COLO668 (cell line): ENCODE results near the gene PIK3R5.
"Not testable (repeated sequence)": the region's sequence is repeated elsewhere in the genome, so short reads cannot be mapped to it uniquely, and the experiment has no call there.

ENCODE experiments used
- DNase-seq: peaks from one replicate; lab custom pipeline; 2025; ENCODE audit not compliant: unreplicated experiment; lab: John Stamatoyannopoulos, UW

Gene PIK3R5, protein sequence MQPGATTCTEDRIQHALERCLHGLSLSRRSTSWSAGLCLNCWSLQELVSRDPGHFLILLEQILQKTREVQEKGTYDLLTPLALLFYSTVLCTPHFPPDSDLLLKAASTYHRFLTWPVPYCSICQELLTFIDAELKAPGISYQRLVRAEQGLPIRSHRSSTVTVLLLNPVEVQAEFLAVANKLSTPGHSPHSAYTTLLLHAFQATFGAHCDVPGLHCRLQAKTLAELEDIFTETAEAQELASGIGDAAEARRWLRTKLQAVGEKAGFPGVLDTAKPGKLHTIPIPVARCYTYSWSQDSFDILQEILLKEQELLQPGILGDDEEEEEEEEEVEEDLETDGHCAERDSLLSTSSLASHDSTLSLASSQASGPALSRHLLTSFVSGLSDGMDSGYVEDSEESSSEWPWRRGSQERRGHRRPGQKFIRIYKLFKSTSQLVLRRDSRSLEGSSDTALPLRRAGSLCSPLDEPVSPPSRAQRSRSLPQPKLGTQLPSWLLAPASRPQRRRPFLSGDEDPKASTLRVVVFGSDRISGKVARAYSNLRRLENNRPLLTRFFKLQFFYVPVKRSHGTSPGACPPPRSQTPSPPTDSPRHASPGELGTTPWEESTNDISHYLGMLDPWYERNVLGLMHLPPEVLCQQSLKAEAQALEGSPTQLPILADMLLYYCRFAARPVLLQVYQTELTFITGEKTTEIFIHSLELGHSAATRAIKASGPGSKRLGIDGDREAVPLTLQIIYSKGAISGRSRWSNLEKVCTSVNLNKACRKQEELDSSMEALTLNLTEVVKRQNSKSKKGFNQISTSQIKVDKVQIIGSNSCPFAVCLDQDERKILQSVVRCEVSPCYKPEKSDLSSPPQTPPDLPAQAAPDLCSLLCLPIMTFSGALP

DNA sequence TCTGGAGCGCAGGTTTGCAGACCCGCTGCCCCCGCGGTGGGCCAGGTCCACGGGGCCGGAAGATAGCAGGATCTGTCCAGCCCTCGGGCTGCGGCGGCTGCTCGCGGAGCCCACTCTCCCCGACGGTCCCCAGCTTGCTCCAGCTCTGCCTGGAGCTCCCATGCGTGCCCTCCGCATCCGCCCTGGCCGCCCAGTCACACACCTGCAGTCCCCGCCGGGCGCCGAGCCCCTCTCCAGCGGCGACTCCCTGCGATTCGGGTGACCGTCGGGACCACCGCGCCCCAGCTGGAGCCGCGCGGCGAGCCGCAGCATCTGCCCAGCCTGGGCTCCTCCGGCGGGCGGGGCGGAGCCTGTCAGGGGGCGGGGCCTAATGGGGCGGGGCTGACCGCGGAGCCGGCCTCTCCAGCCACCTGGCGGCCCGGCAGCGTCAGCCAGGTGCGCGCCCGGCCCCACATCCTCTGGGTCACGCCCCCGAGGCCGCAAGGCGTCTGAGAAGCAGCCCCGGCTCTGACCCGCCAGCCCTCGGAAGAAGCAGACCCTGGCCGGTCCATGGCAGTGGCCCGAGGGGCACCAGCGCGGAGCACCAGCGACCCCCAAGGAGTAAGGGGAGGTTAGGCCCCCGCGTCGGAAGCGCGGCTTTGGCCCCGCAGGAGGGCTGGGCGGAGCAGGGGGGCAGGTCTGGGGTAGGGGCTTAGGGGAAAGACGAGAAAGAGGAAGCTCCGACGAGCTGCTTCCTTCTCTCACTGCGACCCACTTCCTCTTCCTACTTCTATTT is at the start of gene PIK3R5:
PIK3R5 (minus strand) TSS at position 314 of the 775 bp plus-strand sequence. CDS start 54,213 bp downstream, outside the sequence.
- DNase-seq = no peak

DNA sequence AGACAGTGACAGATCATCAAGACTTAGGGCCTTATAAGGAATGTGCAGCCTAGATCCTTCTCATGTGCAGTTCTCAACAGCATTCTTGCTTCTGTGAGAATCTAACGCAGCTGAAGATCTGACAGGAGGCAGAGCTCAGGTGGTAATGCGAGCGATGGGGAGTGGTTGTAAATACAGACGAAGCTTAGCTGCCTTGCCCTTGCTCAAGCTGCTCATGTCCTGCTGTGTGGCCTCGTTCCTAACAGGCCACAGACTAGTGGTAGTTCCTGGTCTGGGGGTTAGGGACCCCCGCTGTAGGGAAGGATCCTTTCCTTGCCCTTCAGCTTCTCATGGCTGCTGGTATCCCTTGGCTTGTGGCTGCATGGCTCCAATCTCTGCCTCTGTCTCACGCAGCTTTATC is 45.5 kb upstream of the PIK3R5 start:
- no peak for DNase-seq

DNA sequence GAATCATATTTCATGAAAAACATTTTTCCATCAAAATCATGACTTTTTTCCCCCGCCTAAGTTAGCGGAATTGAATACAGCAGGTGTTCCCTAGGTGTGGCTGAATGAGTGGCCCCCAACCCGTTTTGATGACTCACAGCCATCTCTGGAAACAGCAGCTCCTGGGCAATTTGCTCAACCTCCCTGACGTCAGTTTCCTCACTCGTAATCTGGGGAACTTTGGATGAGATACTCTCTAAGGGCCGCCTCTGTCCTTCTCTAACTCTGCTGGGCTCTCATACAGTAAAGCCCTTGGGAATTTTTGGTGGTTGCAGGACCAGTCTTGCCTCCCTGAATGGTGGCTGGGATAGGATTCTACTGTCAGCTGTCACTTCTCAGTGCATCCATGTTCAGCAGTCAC is 44.2 kb upstream of the PIK3R5 start:
- DNase-seq = no peak

DNA sequence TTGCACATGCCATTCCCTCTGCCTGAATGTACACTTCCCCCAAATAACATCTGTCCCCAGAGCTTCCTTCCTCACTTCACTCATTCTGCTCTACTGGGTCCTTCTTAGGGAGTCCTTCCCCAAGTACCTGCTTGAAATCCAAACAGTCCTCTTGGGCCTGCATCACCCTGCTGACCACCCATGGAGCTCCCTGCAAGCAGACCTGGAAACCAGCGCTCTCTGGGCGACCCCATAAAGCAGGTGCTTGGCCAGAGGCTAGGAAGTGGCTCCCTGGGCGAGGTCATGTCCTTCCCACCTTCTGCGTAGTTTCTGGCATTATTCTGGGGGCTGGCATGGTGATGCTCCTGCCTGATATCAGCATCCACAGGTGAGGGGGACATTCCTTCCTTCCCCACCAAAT is 43.6 kb upstream of the PIK3R5 start:
- no peak for DNase-seq

DNA sequence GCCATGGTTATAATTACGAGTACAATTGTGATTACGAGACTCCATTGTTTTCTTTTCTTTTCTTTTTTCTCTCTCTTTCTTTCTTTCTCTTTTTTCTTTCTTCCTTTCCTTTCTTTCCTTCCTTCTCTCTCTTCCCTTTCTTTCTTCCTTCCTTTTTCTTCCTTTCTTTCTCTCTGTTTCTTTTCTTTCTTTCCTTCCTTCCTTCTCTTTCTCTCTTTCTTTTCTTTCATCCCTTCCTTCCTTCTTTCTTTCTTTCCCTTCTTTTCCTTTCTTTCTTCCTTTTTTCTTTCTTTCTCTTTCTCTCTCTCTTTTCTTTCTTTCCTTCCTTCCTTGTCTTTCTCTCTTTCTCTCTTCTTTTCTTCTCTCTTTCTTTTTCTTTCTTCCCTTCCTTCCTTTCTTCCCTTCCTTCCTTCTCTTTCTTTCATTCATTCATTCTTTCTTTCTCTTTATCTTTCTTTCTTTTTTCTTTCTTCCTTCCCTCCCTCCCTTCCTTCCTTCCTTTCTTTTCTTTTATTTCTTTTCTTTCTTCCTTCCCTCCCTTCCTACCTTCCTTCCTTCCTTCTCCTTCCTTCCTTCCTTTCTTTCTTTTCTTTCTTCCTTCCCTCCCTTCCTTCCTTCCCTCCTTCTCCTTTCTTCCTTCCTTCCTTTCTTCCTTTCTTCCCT is 41.7 kb upstream of the PIK3R5 start:
- no peak for DNase-seq

DNA sequence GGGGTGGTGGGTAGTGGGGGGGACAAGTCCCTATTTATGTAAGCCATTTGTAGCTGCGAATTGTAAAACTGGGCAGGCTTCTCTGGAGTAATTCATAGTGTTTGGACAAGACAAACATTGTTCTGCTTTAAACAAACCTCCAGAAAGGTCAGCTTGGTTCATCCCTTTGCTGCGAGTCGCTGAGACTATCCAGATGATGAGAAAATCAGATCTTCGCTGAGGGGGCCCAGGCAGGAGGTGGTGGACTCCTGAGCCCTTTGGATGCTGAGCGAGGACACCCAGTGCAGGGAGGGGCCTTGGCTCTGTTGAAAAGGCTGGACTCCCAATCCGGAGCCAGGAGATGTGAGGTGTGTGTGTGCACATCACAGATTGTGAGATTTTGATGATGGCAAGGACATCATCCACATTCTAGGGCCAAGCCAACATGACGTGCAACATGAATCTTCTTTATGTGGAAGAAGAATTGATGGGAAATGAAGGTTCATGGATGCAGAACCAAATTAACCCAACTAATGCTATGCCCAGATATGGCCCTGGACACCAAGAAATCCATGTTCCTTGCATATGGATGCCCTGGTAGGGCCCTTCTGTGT is 40.8 kb upstream of the PIK3R5 start:
- no peak for DNase-seq

DNA sequence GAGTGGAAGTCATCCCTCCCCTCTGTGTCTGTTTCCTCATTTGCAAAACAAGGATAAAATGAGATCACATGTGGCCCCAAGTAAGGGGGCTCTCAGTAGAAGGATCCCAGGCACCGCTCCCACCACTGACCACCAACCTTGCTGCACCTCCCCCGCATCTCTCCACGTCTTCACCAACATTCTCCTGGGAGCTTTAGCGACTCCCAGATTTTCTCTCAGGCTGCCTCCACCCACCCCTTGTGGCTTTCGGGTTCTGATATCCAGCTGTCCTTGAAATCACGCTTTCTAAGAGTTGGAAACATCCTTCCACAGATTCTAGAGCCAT is 39.4 kb upstream of the PIK3R5 start:
- DNase-seq = no peak

DNA sequence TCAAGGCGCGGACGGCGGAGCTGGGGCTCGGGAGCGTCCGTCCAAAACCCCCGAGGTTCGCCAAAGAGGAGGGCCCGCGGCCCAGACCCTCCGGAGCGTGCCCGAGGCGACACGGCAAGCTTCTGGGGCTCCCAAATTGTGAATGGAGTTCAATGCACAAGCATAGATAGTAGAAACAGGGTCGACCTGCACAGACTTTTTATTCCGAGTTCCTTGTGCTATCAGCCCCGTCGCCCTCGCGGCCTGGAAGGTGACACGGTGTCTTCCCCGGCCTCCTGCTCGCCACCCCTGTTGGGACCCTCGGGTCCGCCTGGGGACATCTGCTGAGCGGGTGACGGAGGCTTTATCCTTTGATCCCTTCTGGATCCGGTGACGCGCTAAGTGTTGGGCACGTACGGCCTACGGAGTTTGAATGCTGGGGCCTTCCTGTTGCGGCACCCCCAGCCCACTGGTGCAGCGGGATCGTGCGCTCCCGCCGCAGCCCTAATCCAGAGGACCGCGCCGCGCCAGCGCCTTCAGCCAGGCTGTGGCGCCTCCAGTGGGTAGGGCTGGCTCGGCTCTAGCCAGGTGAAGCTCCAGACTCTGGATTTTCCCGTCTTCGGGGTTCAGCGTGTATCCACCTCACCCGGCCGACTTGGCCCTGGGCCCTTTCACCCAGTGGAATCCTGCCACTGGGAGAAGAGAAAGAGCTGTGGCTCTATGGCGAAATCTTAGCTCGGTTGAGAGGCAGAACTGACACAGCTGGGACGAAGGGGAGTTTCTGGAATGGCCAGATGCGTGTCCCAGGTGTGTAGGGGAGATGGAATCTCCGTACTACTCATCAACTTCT is 38.8 kb upstream of the PIK3R5 start:
- no peak for DNase-seq

DNA sequence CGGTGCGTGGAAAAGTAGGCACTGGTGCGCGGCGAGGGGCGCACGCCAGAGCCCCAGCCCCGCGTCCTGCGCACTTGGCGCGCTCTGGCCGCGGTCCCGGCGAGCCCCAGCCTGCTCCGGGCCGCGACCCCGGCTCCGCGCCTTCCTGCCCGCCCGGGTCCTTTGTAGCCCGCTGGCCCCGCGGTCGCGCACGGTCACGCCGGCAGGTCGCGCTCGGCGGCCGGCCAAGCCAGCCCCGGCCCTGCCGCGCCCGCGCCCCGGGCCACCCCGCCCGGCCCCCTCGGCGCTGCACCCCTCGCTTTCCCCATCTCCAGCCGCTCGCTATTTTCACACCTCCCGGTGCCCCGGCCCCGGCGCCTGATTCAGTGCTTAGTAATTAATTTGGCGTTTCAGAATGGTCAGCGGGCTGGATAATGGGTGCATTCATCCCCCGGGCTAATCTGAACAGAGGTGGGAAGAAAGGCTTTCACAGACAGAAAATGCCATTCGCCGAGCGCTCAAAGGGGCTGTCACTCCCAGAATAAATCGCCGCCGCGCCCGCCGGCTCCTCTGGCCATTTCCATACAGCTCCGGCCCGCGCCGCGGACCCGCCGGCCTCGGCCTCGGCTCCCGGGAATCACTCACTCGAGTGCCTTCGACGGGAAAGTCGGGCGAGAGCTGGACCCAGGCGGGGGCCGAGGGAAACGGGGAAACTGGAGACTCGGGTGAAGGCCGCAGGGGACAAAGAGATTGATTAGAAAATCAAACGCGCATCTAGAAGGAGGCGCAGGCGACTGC is 38.0 kb upstream of the PIK3R5 start:
- DNase-seq = no peak

DNA sequence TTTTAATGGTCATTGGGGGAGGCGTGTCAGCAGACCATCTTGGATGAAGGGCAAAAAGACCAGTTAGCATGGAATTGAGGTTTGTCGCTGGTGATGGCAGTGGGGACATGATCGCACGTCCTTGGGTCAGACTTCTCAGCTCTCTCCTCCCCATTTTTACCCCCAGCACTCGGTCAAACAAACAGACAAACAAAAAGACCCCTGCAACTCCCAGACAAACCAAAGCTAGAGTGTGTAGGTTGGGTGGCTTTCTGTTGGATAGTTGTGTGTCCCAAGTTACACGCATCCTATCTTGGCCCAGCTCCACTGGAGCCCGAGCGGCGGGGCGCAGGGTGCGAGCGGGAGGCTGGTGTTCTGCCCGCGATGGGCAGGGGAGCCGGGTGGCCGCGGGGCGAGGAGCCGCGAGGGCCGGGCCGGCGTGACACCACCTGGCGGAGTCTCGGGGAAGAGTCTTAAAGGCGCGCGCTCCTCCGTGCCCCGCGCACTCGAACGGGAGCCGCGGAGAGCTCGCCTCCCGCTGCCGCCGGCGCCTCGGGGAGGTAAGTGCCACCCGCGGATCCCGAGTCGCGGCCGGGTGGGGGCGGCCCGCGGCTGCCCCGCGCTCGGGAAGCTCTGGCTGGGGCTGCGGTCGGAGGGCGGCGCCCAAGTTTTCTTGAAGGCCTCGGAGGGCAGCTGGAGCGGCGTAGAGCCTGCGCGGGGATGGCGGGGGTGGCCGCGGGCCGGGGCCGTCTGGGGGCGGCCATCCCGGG is 37.3 kb upstream of the PIK3R5 start:
- DNase-seq = no peak

DNA sequence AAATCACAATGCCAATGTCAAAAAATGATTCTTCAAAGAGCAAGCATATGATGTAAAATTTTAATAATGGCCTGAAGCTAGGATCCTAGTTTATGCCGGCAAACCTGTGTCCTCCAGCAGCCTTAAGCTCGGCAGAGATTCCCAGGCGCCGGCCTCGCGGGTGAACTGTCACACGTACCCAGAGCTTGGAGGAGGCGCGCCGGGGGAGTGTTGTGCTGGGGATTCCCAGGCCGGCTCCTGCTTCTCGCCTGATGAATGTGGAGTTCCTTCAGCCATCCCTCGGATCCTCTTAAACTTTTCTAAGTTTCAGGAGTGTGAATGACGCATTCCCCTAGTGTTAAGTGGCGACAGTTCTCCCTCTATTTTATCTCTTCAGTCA is 36.7 kb upstream of the PIK3R5 start:
- DNase-seq = no peak

DNA sequence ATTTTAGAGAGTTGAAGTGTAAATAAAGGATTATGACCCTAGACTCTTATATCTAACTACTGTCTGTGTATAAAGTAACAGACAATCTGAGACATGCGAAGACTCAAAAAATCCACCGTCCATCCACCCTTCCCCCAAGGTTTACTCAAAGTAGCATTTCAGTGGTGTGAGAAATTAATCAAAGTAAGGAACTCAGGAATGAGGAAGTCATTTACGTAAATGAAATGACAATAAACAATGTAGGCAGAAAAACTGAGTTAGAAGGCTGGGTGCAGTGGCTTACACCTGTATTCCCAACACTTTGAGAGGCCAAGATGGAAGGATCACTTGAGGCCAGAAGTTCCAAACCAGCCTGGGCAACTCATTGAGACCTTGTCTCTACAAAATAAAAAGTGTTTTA is 36.1 kb upstream of the PIK3R5 start:
- DNase-seq = no peak

DNA sequence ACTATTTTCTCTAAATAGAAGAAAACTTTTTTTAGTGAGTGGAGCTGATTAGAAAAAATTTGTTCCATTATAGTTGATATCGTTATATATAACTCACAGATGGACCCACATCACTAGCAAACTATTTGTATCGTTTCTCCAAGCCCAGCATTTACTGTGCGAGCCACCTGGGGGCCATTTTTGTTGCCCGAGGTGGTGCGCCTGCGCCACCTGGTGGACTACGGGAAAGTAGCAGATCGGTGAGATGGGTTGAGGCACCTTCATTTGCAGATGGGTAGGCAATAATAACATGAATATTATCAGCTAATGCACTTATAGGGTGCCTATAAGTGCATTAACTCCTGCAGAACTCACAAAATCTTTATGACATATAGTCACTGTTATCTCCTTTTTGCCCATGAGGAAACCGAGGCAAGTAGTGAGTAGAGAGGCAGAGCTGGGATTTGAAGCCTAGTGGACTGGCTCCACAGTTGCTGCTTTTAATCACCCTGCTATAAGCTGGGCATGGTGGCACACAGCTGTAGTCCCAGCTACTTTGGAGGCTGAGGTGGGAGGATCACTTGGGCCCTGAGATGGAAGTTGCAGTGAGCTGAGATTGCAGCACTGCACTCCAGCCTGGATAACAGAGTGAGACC is 32.6 kb upstream of the PIK3R5 start:
- peak; percentile 12 for DNase-seq

DNA sequence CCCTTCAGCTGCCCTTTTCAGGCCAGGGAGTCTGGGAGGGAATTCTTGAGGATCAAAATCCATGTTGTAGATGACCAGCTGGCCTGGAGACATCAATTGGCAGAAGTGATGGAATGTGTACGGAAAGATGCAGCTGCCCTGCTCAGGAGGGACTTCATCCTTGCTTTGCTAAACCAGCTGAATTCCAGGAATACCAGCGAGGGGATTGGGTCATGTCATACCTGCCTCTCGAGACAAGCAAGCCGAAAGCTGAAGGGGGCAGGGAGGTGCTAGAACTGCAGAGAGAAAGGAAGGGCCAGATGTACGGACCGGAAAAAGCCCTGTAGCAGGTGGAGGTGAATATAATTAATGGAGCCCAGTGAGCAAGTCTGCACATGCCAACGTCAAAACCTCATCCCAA is 30.2 kb upstream of the PIK3R5 start:
- no peak for DNase-seq

DNA sequence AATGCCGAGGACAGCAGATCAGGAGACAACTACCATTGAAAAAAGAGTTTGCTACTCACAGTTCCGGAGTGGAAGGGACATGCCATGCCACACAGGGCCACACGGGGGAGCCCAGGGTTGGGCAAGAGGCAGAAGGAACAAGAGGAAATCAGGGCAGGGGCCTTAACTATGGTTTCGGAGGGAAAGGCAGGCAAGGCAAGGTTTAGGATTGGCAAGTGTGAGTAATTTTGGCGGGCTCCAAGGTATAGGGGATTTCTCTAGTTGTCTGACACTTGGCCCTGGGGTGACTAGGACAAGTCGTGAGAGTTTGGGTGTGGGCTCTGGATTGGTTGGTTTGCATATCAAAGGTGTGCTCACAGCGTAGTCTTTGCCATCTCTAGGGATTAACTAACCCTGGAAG is 28.8 kb upstream of the PIK3R5 start:
- DNase-seq = peak; percentile 16

DNA sequence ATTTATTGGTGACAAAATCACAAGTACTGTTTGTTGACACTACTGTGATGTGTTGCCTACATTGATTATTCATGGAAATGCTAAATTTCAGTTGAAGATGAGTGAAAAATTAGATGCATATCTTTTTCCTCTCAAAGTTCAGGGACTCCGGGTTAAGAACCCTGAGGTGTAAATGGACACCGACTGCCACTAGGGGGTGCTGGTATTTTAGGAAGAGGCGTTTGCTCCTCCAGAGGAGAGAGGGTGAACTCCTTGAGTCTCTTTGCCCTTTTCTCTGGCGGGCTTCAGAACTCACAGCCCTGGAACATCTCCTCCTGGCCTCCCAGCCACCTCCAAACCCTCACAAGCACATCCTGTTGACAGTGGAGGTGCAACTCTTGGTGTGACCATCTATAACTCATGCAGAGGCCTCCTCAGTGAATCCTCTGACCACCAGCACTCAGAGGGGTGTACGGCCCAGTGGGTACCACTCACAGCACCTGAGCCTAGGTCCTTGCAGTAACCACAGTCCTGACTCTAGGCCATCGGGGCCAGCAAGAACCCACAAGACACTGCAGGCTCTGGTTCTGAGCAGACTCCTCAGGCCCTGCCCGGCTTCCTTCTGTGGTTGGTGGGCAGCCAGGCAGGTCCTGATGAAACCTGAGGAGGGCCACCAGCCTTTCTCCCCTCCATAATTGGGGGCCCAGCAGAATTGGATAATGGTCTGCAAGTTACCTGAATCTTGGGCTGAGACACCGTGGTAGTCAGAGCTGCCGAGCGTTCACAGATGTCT is 26.2 kb upstream of the PIK3R5 start:
- DNase-seq = peak; percentile 4

DNA sequence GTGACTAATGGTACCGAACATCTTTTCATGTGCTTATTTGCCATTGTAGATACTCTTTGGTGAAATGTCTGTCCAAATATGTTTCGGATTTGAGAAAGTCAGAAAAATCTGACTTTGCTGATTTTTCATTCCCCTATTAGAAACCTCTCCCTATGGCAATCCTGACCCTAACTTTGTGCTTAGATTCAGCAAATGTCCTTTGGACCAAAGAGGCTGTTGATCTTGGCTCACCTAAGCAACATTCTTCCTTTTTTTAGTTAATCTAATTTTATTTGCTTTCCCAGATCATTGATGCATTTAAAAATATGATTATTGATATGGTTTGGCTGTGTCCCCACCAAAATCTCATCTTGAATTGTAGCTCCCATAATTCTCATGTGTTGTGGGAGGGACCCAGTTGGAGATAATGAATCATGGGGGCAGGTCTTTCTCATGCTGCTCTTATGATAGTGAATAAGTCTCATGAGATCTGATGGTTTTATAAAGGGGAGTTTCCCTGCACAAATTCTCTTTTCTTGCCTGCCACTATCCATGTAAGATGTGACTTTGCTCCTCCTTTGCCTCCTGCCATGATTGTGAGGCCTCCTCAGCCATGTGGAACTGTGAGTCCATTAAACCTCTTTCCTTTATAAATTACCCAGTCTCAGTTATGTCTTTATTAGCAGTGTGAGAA is 22.9 kb upstream of the PIK3R5 start:
- DNase-seq = not testable (repeated sequence)
